ENCODE results near the gene ZNF883.
A peak's percentile ranks its signal among the peaks of the same experiment; 100 is the strongest.

DNA sequence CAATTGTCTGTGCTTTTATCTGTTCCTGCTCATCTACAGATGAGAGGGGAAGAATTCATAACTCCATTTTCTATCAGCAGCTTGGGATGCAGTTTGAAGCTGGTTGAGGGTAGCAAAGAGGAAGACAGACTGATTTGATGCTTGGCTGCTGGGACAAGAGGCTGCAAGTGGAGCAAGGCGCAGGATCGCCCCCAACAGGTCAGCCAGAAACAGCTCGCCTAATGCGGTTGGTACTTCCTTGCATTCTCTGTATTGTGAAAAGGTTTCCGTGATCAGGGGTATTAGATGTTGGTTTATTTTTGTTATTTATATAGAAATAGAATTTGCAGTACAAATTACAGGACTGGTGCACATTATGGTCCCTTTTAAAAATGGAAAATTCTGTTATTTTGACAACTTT is 40.6 kb downstream of the ZNF883 start:
- TF ChIP-seq CTCF (conservative IDR thresholded peaks at IDR 0.05; ENCODE audit: low read length) (peak; percentile 75), EZH2phosphoT487 (IDR thresholded peaks at IDR 0.05; ENCODE audit: borderline replicate concordance) (no peak)

Data from Loucy (cell line).